K562 (cell line): Measurements from ENCODE around the gene SSR4.

Experiments
- BHLHE40 ChIP-seq: IDR thresholded peaks from 2 replicates; pipeline ENCODE4 v1.6.1; 2011; ENCODE audit warnings: low read length, improper control_type of control experiment
- EP300 ChIP-seq: IDR thresholded peaks from 2 replicates; pipeline ENCODE4 v1.6.1; 2012; ENCODE audit warnings: low read length, improper control_type of control experiment
- EZH2 ChIP-seq: IDR thresholded peaks from 2 replicates; pipeline ENCODE4 v1.6.1; 2012; ENCODE audit warnings: low read depth, mild to moderate bottlenecking, inconsistent platforms, low read length, borderline replicate concordance
- POLR2A ChIP-seq: fragments of 450-650 bp; conservative IDR thresholded peaks from 2 replicates; pipeline ENCODE4 v1.6.1; 2016
- SP2 ChIP-seq: IDR thresholded peaks from 2 replicates; pipeline ENCODE4 v1.6.1; 2011; ENCODE audit warnings: mild to moderate bottlenecking, low read depth, low read length, moderate library complexity; ENCODE audit not compliant: poor library complexity, severe bottlenecking; ENCODE audit errors: extremely low read depth
- TF ChIP-seq, protein P1 (sequence below), 2 experiments: fragments of 450-650 bp; formaldehyde crosslinking in 1 of 2; IDR thresholded peaks; 2 replicates each; pipeline versions ENCODE4 v1.4.0 to v1.6.1; 2014 to 2020; ENCODE audit warnings: mild to moderate bottlenecking in 2 of 2, borderline replicate concordance in 1 of 2, low read depth in 1 of 2

DNA sequence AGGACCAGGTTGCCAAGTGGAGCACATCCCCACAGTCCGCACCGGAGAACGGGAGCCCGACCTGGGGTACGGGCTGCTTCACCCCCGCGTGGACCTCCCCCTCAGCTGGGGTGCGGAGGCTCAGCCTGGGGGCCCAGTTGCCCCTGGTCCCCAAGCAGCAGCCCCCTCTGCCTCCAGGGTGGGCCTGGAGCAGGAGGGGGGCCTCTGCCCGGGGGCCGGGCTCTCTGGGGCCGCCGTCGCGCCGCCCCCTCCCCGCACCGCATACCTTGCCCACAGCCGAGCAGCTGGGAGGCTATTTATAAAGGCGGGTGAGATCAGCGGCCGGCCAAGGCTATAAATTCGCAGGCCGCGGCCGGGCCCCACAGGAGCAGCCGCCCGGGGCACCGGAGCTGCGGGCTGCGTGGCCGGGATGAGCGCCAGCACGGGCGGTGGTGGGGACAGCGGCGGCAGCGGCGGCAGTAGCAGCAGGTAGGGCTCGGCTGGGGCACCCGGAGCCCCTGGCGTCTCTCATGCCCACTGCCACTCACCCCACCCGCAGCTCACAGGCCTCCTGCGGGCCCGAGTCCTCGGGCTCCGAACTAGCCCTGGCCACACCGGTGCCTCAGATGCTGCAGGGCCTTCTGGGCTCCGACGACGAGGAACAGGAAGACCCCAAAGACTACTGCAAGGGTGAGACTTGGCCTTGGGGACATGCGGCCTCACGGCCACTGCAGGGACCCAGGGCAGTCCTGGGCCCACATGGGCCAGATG is 13.6 kb upstream of the SSR4 start, which contains the start of gene SRPK3:
- TF ChIP-seq BHLHE40: no peak
- TF ChIP-seq POLR2A: no peak
- TF ChIP-seq EZH2: no peak
- TF ChIP-seq SP2: no peak
- no peak for TF ChIP-seq EP300
- TF ChIP-seq, protein P1, sequence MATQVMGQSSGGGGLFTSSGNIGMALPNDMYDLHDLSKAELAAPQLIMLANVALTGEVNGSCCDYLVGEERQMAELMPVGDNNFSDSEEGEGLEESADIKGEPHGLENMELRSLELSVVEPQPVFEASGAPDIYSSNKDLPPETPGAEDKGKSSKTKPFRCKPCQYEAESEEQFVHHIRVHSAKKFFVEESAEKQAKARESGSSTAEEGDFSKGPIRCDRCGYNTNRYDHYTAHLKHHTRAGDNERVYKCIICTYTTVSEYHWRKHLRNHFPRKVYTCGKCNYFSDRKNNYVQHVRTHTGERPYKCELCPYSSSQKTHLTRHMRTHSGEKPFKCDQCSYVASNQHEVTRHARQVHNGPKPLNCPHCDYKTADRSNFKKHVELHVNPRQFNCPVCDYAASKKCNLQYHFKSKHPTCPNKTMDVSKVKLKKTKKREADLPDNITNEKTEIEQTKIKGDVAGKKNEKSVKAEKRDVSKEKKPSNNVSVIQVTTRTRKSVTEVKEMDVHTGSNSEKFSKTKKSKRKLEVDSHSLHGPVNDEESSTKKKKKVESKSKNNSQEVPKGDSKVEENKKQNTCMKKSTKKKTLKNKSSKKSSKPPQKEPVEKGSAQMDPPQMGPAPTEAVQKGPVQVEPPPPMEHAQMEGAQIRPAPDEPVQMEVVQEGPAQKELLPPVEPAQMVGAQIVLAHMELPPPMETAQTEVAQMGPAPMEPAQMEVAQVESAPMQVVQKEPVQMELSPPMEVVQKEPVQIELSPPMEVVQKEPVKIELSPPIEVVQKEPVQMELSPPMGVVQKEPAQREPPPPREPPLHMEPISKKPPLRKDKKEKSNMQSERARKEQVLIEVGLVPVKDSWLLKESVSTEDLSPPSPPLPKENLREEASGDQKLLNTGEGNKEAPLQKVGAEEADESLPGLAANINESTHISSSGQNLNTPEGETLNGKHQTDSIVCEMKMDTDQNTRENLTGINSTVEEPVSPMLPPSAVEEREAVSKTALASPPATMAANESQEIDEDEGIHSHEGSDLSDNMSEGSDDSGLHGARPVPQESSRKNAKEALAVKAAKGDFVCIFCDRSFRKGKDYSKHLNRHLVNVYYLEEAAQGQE (IDR thresholded peaks at IDR 0.05; ENCODE audit: borderline replicate concordance): no peak
- TF ChIP-seq, protein P1 (CRISPR knock-in tag; IDR thresholded peaks at IDR 0.05; ENCODE audit: low read depth): no peak
